Right lobe of liver (tissue), 6 donors: ENCODE data around the gene C11orf68. TPM values are rescaled to one million over a fixed set of nuclear protein-coding genes. Genes with fewer than 3 reads are reported as not detected.
A peak's percentile ranks its signal among the peaks of the same experiment; 100 is the strongest.

Experiments used
- ATAC-seq, 4 donors: fragments of 200-7000 bp; cut with Tn5 transposase; one replicate each; pipeline ENCODE4 v1.9.1; 2020; ENCODE audit warnings: mild to moderate bottlenecking in 4 of 4, moderate library complexity in 4 of 4
- DNase-seq, 3 donors: peaks; one replicate each; pipeline ENCODE4 v3.0.0-alpha.2; 2020
- H3K27ac ChIP-seq, 3 donors: fragments of 200-600 bp; one replicate each; pipeline ENCODE4 v1.8.0; 2022
- H3K27me3 ChIP-seq, 2 donors: fragments of 200-600 bp; one replicate each; pipeline ENCODE4 v1.8.0; 2022
- H3K36me3 ChIP-seq, 4 donors: fragments of 200-600 bp; sonication (generic) in 1 of 4; one replicate each; pipeline versions ENCODE4 v1.5.1 to v1.8.0; 2017 to 2022; ENCODE audit warnings: control low read depth in 1 of 4
- H3K4me1 ChIP-seq, 4 donors: fragments of 200-600 bp; sonication (generic) in 1 of 4; one replicate each; pipeline versions ENCODE4 v1.5.1 to v1.8.0; 2017 to 2022; ENCODE audit warnings: control low read depth in 1 of 4
- H3K4me3 ChIP-seq, 3 donors: fragments of 200-600 bp; one replicate each; pipeline ENCODE4 v1.8.0; 2022
- H3K9me3 ChIP-seq, 4 donors: fragments of 200-600 bp; sonication (generic) in 1 of 4; one replicate each; pipeline versions ENCODE4 v1.5.1 to v1.8.0; 2017 to 2022; ENCODE audit warnings: control low read depth in 1 of 4
- CTCF ChIP-seq, 4 donors: fragments of 200-600 bp in 3 of 4; fragments of 450-650 bp in 1 of 4; IDR thresholded peaks; one replicate each; pipeline versions ENCODE4 v1.5.1 to v1.8.0; 2016 to 2022; ENCODE audit warnings: antibody characterized with exemption in 4 of 4, mild to moderate bottlenecking in 2 of 4
- POLR2A ChIP-seq: fragments of 450-650 bp; IDR thresholded peaks from one replicate; pipeline ENCODE4 v1.6.1; 2017; ENCODE audit warnings: antibody characterized with exemption, mild to moderate bottlenecking
- WGBS: methylation state at CpG from one replicate; pipeline ENCODE4 v1.1.6; 2018; ENCODE audit warnings: low coverage, low lambda C conversion rate; ENCODE audit not compliant: insufficient coverage; ENCODE audit errors: missing lambda C conversion rate; 5-methylcytosine and 5-hydroxymethylcytosine counted together
- intact Hi-C, 2 donors: fragments of 100-400 bp; cut with DNase I; formaldehyde crosslinking; loops; one replicate each; pipeline versions ENCODE4 v1.11.2 to v1.14.1; 2022
- total RNA-seq, 6 experiments: library from RNA; depleted of rRNA in 2 of 6; stranded (reverse); fragments of >200 nt in 2 of 6; fragmentation: NEBNext Ultra II Directional in 3 of 6; extraction: Animal tissue kit (Norgen Biotek cat#: 25700) in 3 of 6; gene quantifications; one replicate each; pipeline versions ENCODE4 v1.1.0 to v1.2.4, GENCODE V29; 2016 to 2023
- donor health status: DM: no; HTN: yes; CAD: no.
- donor health status: DM: no; HTN: no; CAD: no.
- donor health status: DM: no; HTN: no; CAD: no.
- donor health status: DM: no; HTN: yes; CAD: no.
- donor health status: DM: no; HTN: yes; CAD: no.

Gene C11orf68
- total RNA-seq, 6 experiments from 2014 or later = 6.5 to 14.0 (median 12.4) TPM

GRCh38 chr11:65890324-65891218, 28.3 kb downstream of the C11orf68 start, which contains the start of gene CCDC85B:
CCDC85B (plus strand) TSS chr11:65890673; CDS start chr11:65890784, 111 bp downstream.
- TF ChIP-seq CTCF (IDR thresholded peaks at IDR 0.05) (peak in 2 of 4 donors; percentile 10 to 22), POLR2A (peak; percentile 98)
- Histone ChIP-seq H3K27ac (peak within 1 kb of the TSS; percentile 85 to 89 (median 88)), H3K27me3 (no peaks in the 10 kb centered on the region), H3K4me3 (peak within 1 kb of the TSS; percentile 58 to 73 (median 66)), H3K9me3 (no peaks in the 10 kb centered on the region), H3K36me3 (no peaks in the 10 kb centered on the region), H3K4me1 (peaks cover 0 to 32% (median 8%) of the 10 kb centered on the region in 4 donors)
- DNase-seq = peak; percentile 98 to 99 (median 98)
- intact Hi-C loops = no loop called here
- no CpG with 5 or more reads among the region's 94 CpGs for WGBS
- ATAC-seq = peak; percentile 75 to 84 (median 82)

GRCh38 chr11:65888163-65888814, 30.6 kb downstream of the C11orf68 start, which contains the start of gene FIBP:
FIBP (minus strand) TSS chr11:65888471; CDS start chr11:65888418, 53 bp downstream.
- Histone ChIP-seq H3K27me3 (no peaks in the 10 kb centered on the region), H3K9me3 (no peaks in the 10 kb centered on the region), H3K4me1 (peaks cover 0 to 32% (median 8%) of the 10 kb centered on the region in 4 donors), H3K36me3 (peaks cover 0 to 11% (median 0%) of the 10 kb centered on the region in 4 donors), H3K4me3 (peak within 1 kb of the TSS; percentile 73 to 89 (median 80)), H3K27ac (peak within 1 kb of the TSS; percentile 81 to 88 (median 85))
- intact Hi-C loops = loop anchor here (10.0 kb wide), 1 partner anchor 97 kb away; no protein-coding TSS in a partner anchor
- WGBS = 0% methylated on average over 7 of the region's 57 CpGs
- DNase-seq = peak; percentile 98 to 99 (median 98)
- ATAC-seq = peak; percentile 82 to 90 (median 86)
- TF ChIP-seq CTCF (IDR thresholded peaks at IDR 0.05) (peak; percentile 79 to 88 (median 81)), POLR2A (peak; percentile 91)

GRCh38 chr11:65887723-65888162, 31.1 kb downstream of the C11orf68 start:
- Histone ChIP-seq H3K27ac (peak overlapping the region; percentile 81 to 88 (median 85)), H3K4me3 (peak overlapping the region; percentile 73 to 89 (median 80)), H3K9me3 (no peaks in the 10 kb centered on the region), H3K27me3 (no peaks in the 10 kb centered on the region), H3K4me1 (peaks cover 0 to 32% (median 8%) of the 10 kb centered on the region in 4 donors), H3K36me3 (peaks cover 0 to 11% (median 0%) of the 10 kb centered on the region in 4 donors)
- TF ChIP-seq POLR2A = no peak
- no peak for TF ChIP-seq CTCF (IDR thresholded peaks at IDR 0.05)
- no peak for ATAC-seq
- WGBS = 15% methylated on average over 5 of the region's 23 CpGs
- intact Hi-C loops = loop anchor here (10.0 kb wide), 1 partner anchor 97 kb away; no protein-coding TSS in a partner anchor
- DNase-seq = no peak
